ENCODE results near the gene RASSF1. TPM values are rescaled to one million over a fixed set of nuclear protein-coding genes. Genes with fewer than 3 reads are reported as not detected.

The RASSF1 gene
- total and polyA plus RNA-seq, 2 of the 8 experiments (the other 6 are each of a cell fraction or from before 2014, with no cell fraction given): 10.3 to 15.7 TPM

DNA sequence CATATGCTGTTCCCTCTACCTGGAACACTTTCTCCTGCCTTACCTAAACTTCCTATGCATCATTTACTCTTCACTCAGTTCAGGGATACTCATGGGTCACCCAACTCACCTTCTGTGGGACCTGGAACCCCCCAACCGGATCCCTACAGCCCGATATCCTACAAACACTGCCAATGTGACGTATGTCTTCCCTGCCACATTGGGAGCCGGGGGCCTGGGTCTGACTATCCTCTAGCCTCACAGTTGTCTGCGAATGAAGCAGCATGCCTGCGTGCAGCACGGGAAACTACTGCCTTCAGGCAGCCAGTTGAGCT is 9.5 kb upstream of the RASSF1 start:
- Histone ChIP-seq H3K14ac (ENCODE audit: insufficient read length) (no peak overlapping the region), H2AK5ac (ENCODE audit: low read depth, low read length) (no peak overlapping the region), H4K20me1 (replicated peaks in 1 of 2; ENCODE audit: control insufficient read depth in 1 of 2, insufficient read depth in 2 of 2, low read length in 2 of 2) (peaks cover 0 to 3% of the 10 kb centered on the region in 2 experiments), H3K4ac (replicated peaks; ENCODE audit: insufficient read length, low read depth, low read length) (no peak overlapping the region), H3K18ac (ENCODE audit: extremely low read depth, low read length) (peak overlapping the region; percentile 85; the same call in 1 of the 2 replicates), H3K4me2 (ENCODE audit: insufficient read depth in 1 of 2, low read depth in 2 of 2, low read length in 2 of 2) (peak overlapping the region; percentile 64 to 90), H3K23ac (ENCODE audit: insufficient read length) (no peak overlapping the region), H3K27ac (ENCODE audit: low read depth, low read length) (no peak overlapping the region), H3K56ac (replicated peaks; ENCODE audit: insufficient read length, low read depth, low read length) (no peak overlapping the region), H2BK20ac (ENCODE audit: low read length) (no peak overlapping the region), H4K91ac (replicated peaks; ENCODE audit: insufficient read length, low read length) (no peak overlapping the region), H3K4me3 (ENCODE audit: extremely low read depth in 1 of 4, insufficient read depth in 2 of 4, low read depth in 3 of 4, low read length in 4 of 4) (peak overlapping the region; percentile 79 to 87 (median 82)), H2BK12ac (ENCODE audit: low read depth, low read length) (no peak overlapping the region; the same call in 1 of the 2 replicates), H3K9ac (replicated peaks in 1 of 4; ENCODE audit: extremely low read depth in 1 of 4, low read depth in 3 of 4, low read length in 3 of 4) (peak overlapping the region in 2 of 4 experiments; percentile 36 to 42; a peak in 5 of 7 replicates), H3K4me1 (replicated peaks in 1 of 4; ENCODE audit: control insufficient read depth in 3 of 4, insufficient read depth in 4 of 4, low read length in 3 of 4) (peaks cover 0 to 11% (median 8%) of the 10 kb centered on the region in 4 experiments; a peak in 5 of 7 replicates), H3K79me2 (ENCODE audit: control insufficient read depth in 1 of 2, insufficient read depth in 2 of 2, low read length in 2 of 2) (no peaks in the 10 kb centered on the region), H4K8ac (ENCODE audit: extremely low read depth, insufficient read depth, low read length) (peak overlapping the region; percentile 37; the same call in 1 of the 2 replicates), H3K36me3 (ENCODE audit: control insufficient read depth in 2 of 4, insufficient read depth in 4 of 4, low read length in 3 of 4) (peaks cover 4 to 7% (median 6%) of the 10 kb centered on the region in 4 experiments; a peak in 5 of 8 replicates), H3K27me3 (replicated peaks in 1 of 4; ENCODE audit: control insufficient read depth in 3 of 4, extremely low read depth in 1 of 4, insufficient read depth in 3 of 4, low read length in 3 of 4) (peaks cover 0 to 7% (median 7%) of the 10 kb centered on the region in 4 experiments; a peak in 6 of 7 replicates), H3K23me2 (ENCODE audit: low read depth, low read length) (peaks cover 17% of the 10 kb centered on the region), H2BK15ac (ENCODE audit: low read length) (0 out of 2 replicates have a peak overlapping the region, but pooled peaks have one; percentile 72), H4K5ac (ENCODE audit: insufficient read length, low read depth, low read length) (no peak overlapping the region), H2BK120ac (replicated peaks; ENCODE audit: low read depth, low read length) (no peak overlapping the region), H2BK5ac (ENCODE audit: low read depth, low read length) (0 out of 2 replicates have a peak overlapping the region, but pooled peaks have one; percentile 94), H3K9me3 (ENCODE audit: insufficient read depth in 2 of 2, low read depth in 1 of 2, low read length in 1 of 2) (no peaks in the 10 kb centered on the region), H3K79me1 (ENCODE audit: low read depth, low read length) (no peaks in the 10 kb centered on the region; the same call in 1 of the 2 replicates), H2AFZ (ENCODE audit: low read length) (peak overlapping the region; percentile 82; the same call in 1 of the 2 replicates)
- CTCF ChIA-PET (ENCODE audit: partially characterized antibody): interaction anchor here (0.7 to 13.4 kb wide), 14 partner anchors 11 to 282 kb away, joined by 3 to 136 read pairs (median 9); partner anchors contain the start of gene TMEM115
- FAIRE-seq (no peak), DNase-seq (ENCODE audit: low read depth in 1 of 2, low spot score in 2 of 2) (no peak)
- POLR2A ChIA-PET (ENCODE audit: partially characterized antibody): interaction anchor here (0.5 to 5.3 kb wide), 8 partner anchors 10 to 36 kb away, joined by 3 to 22 read pairs (median 4); partner anchors contain the start of gene RASSF1
- TF ChIP-seq, protein P1, sequence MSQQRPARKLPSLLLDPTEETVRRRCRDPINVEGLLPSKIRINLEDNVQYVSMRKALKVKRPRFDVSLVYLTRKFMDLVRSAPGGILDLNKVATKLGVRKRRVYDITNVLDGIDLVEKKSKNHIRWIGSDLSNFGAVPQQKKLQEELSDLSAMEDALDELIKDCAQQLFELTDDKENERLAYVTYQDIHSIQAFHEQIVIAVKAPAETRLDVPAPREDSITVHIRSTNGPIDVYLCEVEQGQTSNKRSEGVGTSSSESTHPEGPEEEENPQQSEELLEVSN (IDR thresholded peaks at IDR 0.05): no peak
- no peak for TF ChIP-seq RNF2 (IDR thresholded peaks at IDR 0.05; ENCODE audit: borderline replicate concordance, low read depth, low read length, missing control alignments, poor library complexity, severe bottlenecking)
- TF ChIP-seq EZH2 (IDR thresholded peaks at IDR 0.05; ENCODE audit: low read depth, low read length, severe bottlenecking): no peak
- no peak for TF ChIP-seq MAFK (IDR thresholded peaks at IDR 0.05; ENCODE audit: low read depth, low read length)
- TF ChIP-seq NRF1 (IDR thresholded peaks at IDR 0.05; ENCODE audit: low read depth, low read length): no peak
- TF ChIP-seq BCL11A (IDR thresholded peaks at IDR 0.05; ENCODE audit: low read depth in 2 of 2, low read length in 2 of 2): no peak
- no peak for TF ChIP-seq EGR1 (IDR thresholded peaks at IDR 0.05; ENCODE audit: borderline replicate concordance, low read depth, low read length)
- TF ChIP-seq SIX5 (IDR thresholded peaks at IDR 0.05; ENCODE audit: low read depth, low read length): no peak
- TF ChIP-seq HDAC2 (IDR thresholded peaks at IDR 0.05; ENCODE audit: borderline replicate concordance in 1 of 2, low read depth in 2 of 2, low read length in 2 of 2): no peak
- WGBS, 2 experiments (ENCODE audit: extremely low coverage in 1 of 2, insufficient coverage in 1 of 2, insufficient read length in 1 of 2, insufficient replicate concordance in 2 of 2, low coverage in 1 of 2, low lambda C conversion rate in 2 of 2, missing lambda C conversion rate in 1 of 2): 33% methylated on average over 7 of the region's 7 CpGs; no CpG with 5 or more reads in 1 of the 2 experiments

All from H1 (cell line).